Endothelial cell of umbilical vein (primary cell): ENCODE data around the gene NCOR1.

ENCODE experiments used
- CTCF ChIP-seq, 2 donors: IDR thresholded peaks; 1 replicate in 1 of 2; 2 replicates in 1 of 2; pipeline ENCODE4 v1.5.1; 2011; ENCODE audit warnings: low read length in 2 of 2, mild to moderate bottlenecking in 2 of 2, moderate library complexity in 2 of 2, control low read depth in 1 of 2, inconsistent platforms in 1 of 2, low read depth in 1 of 2; ENCODE audit not compliant: insufficient read depth in 1 of 2; ENCODE audit errors: extremely low read depth in 1 of 2
- EZH2 ChIP-seq: IDR thresholded peaks from 2 replicates; pipeline ENCODE4 v1.6.1; 2012; ENCODE audit warnings: borderline replicate concordance, low read depth, mild to moderate bottlenecking, moderate library complexity, low read length, inconsistent platforms; ENCODE audit not compliant: severe bottlenecking
- FOS ChIP-seq: IDR thresholded peaks from 2 replicates; pipeline ENCODE4 v1.6.1; 2011; ENCODE audit warnings: mild to moderate bottlenecking, low read length, moderate library complexity, borderline replicate concordance; ENCODE audit not compliant: insufficient read depth
- GATA2 ChIP-seq: IDR thresholded peaks from 2 replicates; pipeline ENCODE4 v1.7.0; 2011; ENCODE audit warnings: low read depth, mild to moderate bottlenecking, moderate library complexity, mixed read lengths, low read length; ENCODE audit not compliant: insufficient read length, insufficient read depth
- JUN ChIP-seq: IDR thresholded peaks from 2 replicates; pipeline ENCODE4 v1.6.1; 2011; ENCODE audit warnings: borderline replicate concordance, low read depth; ENCODE audit not compliant: insufficient read length, insufficient read depth
- POLR2A ChIP-seq: IDR thresholded peaks from 2 replicates; pipeline ENCODE4 v1.6.1; 2012; ENCODE audit warnings: low read depth, mild to moderate bottlenecking, control low read depth, low read length
- POLR2AphosphoS5 ChIP-seq: IDR thresholded peaks from 2 replicates; pipeline ENCODE4 v1.6.1; 2012; ENCODE audit warnings: low read depth, mild to moderate bottlenecking, control low read depth, low read length, moderate library complexity; ENCODE audit not compliant: insufficient read depth
- TF ChIP-seq, protein P1 (sequence below): IDR thresholded peaks from 2 replicates; pipeline ENCODE4 v1.6.1; 2011; ENCODE audit not compliant: insufficient read depth, insufficient read length

DNA sequence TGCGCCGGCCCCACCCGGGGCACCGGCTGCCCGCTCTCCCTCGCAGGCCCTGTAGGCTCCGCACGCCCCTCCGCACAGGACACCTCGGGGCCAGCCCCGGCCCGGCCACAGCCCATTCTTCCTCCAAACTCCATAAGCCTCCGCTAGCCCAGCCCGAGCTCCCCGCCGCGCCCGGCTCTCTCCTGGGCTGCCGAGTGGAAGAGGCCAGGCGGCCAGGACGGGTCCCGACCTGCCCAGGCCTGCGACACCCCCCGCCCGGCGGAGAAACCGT, 397 bp downstream of the NCOR1 start:
- TF ChIP-seq EZH2, result no peak
- no peak for TF ChIP-seq CTCF (IDR thresholded peaks at IDR 0.05; ENCODE audit: extremely low read depth in 1 of 2, insufficient read depth in 1 of 2, low read depth in 1 of 2, low read length in 2 of 2)
- no peak for TF ChIP-seq POLR2A
- TF ChIP-seq, protein P1, sequence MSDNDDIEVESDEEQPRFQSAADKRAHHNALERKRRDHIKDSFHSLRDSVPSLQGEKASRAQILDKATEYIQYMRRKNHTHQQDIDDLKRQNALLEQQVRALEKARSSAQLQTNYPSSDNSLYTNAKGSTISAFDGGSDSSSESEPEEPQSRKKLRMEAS, result no peak
- TF ChIP-seq JUN, result no peak
- no peak for TF ChIP-seq POLR2AphosphoS5
- no peak for TF ChIP-seq GATA2
- no peak for TF ChIP-seq FOS
